CD8-positive, alpha-beta memory T cell (primary cell): ENCODE data around the gene SLC25A34. TPM values are rescaled to one million over a fixed set of nuclear protein-coding genes. Genes with fewer than 3 reads are reported as not detected.

Experiments
- CTCF ChIA-PET: fragments of 350-600 bp; sonication (Branson Sonifier 250); formaldehyde crosslinking; loops from one replicate; lab custom pipeline; 2021; ENCODE audit warnings: antibody characterized with exemption; lab: Charles Lee
- POLR2A ChIA-PET: fragments of 350-600 bp; sonication (Branson Sonifier 250); formaldehyde crosslinking; loops from one replicate; lab custom pipeline; 2021; ENCODE audit warnings: antibody characterized with exemption; lab: Charles Lee
- DNase-seq, 5 donors: peaks; one replicate each; pipeline versions ENCODE4 v3.0.0 to v3.0.0-alpha.2; 2020 to 2022; ENCODE audit warnings: mixed read lengths in 1 of 5
- H3K27ac ChIP-seq: one replicate; pipeline ENCODE4 v1.7.0; 2013; ENCODE audit warnings: low read depth, mild to moderate bottlenecking, low read length, moderate library complexity
- H3K27me3 ChIP-seq: 2 replicates; pipeline ENCODE4 v1.7.0; 2013; ENCODE audit warnings: low read length, mild to moderate bottlenecking; ENCODE audit not compliant: insufficient read depth, poor library complexity, severe bottlenecking
- H3K36me3 ChIP-seq: 2 replicates; pipeline ENCODE4 v1.7.0; 2013; ENCODE audit warnings: mild to moderate bottlenecking, low read length, moderate library complexity; ENCODE audit not compliant: insufficient read depth
- H3K4me1 ChIP-seq: 2 replicates; pipeline ENCODE4 v1.7.0; 2013; ENCODE audit warnings: mild to moderate bottlenecking, low read length, moderate library complexity; ENCODE audit not compliant: insufficient read depth
- H3K4me3 ChIP-seq: 2 replicates; pipeline ENCODE4 v1.7.0; 2013; ENCODE audit warnings: mild to moderate bottlenecking, low read length
- H3K9me3 ChIP-seq: 2 replicates; pipeline ENCODE4 v1.7.0; 2013; ENCODE audit warnings: mild to moderate bottlenecking, low read length
- H3K27ac Mint-ChIP-seq, 8 donors: one replicate each; pipeline ENCODE4 v1.8.0; 2020 to 2021; ENCODE audit warnings: mixed read lengths in 8 of 8, mild to moderate bottlenecking in 6 of 8, inconsistent platforms in 3 of 8, moderate library complexity in 3 of 8
- H3K27me3 Mint-ChIP-seq, 2 donors: one replicate each; pipeline ENCODE4 v1.8.0; 2020 to 2021; ENCODE audit warnings: mixed read lengths in 2 of 2, mild to moderate bottlenecking in 1 of 2, moderate library complexity in 1 of 2
- H3K36me3 Mint-ChIP-seq, 3 donors: one replicate each; pipeline ENCODE4 v1.8.0; 2020 to 2021; ENCODE audit warnings: mixed read lengths in 3 of 3, inconsistent platforms in 1 of 3, mild to moderate bottlenecking in 1 of 3
- H3K4me1 Mint-ChIP-seq, 3 donors: one replicate each; pipeline ENCODE4 v1.8.0; 2020 to 2021; ENCODE audit warnings: mixed read lengths in 3 of 3, inconsistent platforms in 1 of 3, mild to moderate bottlenecking in 1 of 3
- H3K4me3 Mint-ChIP-seq, 7 donors: one replicate each; pipeline ENCODE4 v1.8.0; 2020 to 2021; ENCODE audit warnings: mixed read lengths in 7 of 7, mild to moderate bottlenecking in 6 of 7, moderate library complexity in 4 of 7, inconsistent platforms in 2 of 7
- H3K9me3 Mint-ChIP-seq, 5 donors: one replicate each; pipeline ENCODE4 v1.8.0; 2020 to 2022; ENCODE audit warnings: mixed read lengths in 5 of 5, mild to moderate bottlenecking in 3 of 5, moderate library complexity in 2 of 5, inconsistent platforms in 1 of 5
- polyA plus RNA-seq: library from polyadenylated mRNA; unstranded; fragments of 300-500 nt; fragmentation: Illumina TruSeq; gene quantifications from one replicate; pipeline ENCODE4 v1.2.3, GENCODE V29; 2021
- total RNA-seq, 2 experiments: library from RNA; stranded (reverse); gene quantifications; one replicate each; pipeline ENCODE4 v1.2.3, GENCODE V29; 2021

SLC25A34 gene
- total and polyA plus RNA-seq, 3 experiments from 2014 or later = 0.15 to 0.94 (median 0.93) TPM

DNA sequence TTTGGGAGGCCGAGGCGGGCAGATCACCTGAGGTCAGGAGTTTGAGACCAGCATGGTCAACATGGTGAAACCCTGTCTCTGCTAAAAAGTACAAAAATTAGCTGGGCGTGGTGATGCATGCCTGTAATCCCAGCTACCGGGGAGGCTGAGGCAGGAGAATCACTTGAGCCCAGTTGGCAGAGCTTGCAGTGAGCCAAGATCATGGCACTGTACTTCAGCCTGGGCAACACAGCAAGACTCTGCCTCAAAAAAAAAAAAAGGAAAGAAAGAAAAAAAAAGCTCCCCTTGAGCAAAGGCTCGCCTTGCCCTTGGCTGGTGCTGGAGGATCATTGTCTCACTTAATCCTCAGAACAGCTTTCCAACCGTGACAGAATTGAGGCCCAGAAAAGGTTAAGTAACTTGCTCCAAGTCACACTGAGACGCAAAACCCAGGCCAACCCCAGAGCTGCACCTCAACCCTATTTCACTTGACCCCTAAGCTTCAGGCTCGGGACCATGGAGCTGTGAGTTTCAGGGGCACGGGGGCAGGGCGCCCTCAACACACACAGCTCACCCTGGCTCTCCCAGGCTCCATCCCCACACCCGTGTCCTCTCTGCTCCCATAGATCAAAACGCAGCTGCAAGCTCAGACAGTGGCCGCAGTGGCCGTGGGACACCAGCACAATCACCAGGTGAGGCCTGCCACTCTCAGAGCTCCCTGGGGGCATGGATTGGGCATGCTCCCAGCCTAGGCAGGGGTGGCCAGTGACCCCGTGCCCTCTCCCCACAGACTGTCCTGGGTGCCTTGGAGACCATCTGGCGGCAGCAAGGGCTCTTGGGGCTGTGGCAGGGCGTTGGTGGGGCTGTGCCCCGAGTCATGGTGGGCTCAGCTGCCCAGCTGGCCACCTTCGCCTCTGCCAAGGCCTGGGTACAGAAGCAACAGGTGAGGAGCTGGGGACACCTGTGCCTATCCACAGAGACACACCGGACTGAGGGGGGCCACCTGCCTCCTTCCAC lies 1.6 kb downstream of the SLC25A34 start:
- peaks cover 3 to 6% (median 6%) of the 10 kb centered on the region in 3 donors for H3K4me1 Mint-ChIP-seq
- no peaks in the 10 kb centered on the region for H3K27me3 Mint-ChIP-seq
- peak overlapping the region in 4 of 8 donors; percentile 3 to 83 (median 36) for H3K27ac Mint-ChIP-seq
- CTCF ChIA-PET = interaction anchor here (0.6 to 1.9 kb wide), 4 partner anchors 8 to 146 kb away, joined by 3 to 4 read pairs (median 4); no protein-coding TSS in a partner anchor
- POLR2A ChIA-PET = no interaction called here
- H3K9me3 Mint-ChIP-seq = no peaks in the 10 kb centered on the region
- DNase-seq = no peak
- peaks cover 0 to 21% (median 0%) of the 10 kb centered on the region in 3 donors for H3K36me3 Mint-ChIP-seq
- H3K4me3 Mint-ChIP-seq = no peak overlapping the region
- Histone ChIP-seq H3K4me1 (peaks cover 5% of the 10 kb centered on the region), H3K27ac (no peak overlapping the region), H3K27me3 (no peaks in the 10 kb centered on the region), H3K36me3 (no peaks in the 10 kb centered on the region), H3K4me3 (no peak overlapping the region), H3K9me3 (no peaks in the 10 kb centered on the region)

DNA sequence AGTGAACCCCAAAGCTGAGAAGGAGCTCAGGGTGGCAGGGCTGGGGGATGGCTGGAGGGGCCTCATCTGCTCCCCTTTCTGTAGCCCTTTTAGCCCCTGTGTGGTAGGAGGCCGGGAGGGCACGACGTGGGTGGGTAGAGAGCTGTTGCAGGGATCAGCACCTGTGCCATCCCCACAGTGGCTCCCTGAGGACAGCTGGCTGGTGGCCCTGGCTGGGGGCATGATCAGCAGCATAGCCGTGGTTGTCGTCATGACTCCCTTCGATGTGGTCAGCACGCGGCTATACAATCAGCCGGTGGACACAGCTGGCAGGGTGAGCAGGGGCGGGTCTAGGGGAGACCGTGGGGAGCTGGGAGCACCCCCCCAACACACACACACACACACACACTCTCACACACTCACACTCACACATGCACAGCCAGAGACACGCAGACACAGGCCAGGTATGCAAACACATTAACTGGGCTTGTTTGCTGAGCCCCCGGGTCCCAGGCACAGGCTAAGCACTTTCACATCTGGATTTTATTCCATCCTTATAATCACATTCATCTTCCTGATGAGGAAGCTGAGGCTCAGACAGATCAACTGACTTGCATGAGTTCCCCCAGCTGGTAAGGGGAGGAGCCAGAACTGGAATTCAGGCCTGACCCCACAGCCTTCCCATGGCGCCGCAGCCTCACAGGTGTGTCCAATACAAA lies 2.5 kb downstream of the SLC25A34 start:
- H3K4me1 Mint-ChIP-seq = peaks cover 3 to 6% (median 6%) of the 10 kb centered on the region in 3 donors
- H3K36me3 Mint-ChIP-seq = peaks cover 0 to 11% (median 0%) of the 10 kb centered on the region in 3 donors
- no peaks in the 10 kb centered on the region for H3K27me3 ChIP-seq
- no peak overlapping the region for H3K27ac ChIP-seq
- no peak for DNase-seq
- ChIA-PET POLR2A (no interaction called here), CTCF (interaction anchor here (1.2 to 1.9 kb wide), 2 partner anchors 17 to 147 kb away, joined by 3 to 4 read pairs; no protein-coding TSS in a partner anchor)
- no peak overlapping the region for H3K4me3 Mint-ChIP-seq
- no peaks in the 10 kb centered on the region for H3K36me3 ChIP-seq
- no peaks in the 10 kb centered on the region for H3K9me3 ChIP-seq
- no peak overlapping the region for H3K4me3 ChIP-seq
- no peaks in the 10 kb centered on the region for H3K9me3 Mint-ChIP-seq
- H3K27me3 Mint-ChIP-seq = no peaks in the 10 kb centered on the region
- peak overlapping the region in 1 of 8 donors; percentile 54 for H3K27ac Mint-ChIP-seq
- H3K4me1 ChIP-seq = peaks cover 5% of the 10 kb centered on the region

DNA sequence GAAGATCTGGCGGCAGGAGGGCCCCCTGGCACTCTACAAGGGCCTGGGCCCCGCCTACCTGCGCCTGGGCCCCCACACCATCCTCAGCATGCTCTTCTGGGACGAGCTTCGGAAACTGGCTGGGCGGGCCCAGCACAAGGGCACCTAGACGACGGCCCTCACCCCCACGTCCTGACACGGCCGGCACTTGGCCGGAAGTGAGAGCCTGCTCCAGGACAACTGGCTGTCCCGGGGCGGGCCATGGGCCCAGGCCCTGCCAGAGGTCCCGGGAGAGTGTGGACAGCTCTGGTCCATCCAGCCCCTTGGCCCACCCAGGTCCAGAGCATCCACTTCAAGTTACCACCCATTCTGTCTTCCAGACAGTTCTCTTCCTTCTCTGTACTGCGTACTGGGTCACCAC lies 3.2 kb downstream of the SLC25A34 start:
- no peaks in the 10 kb centered on the region for H3K27me3 Mint-ChIP-seq
- no peak overlapping the region for H3K4me3 Mint-ChIP-seq
- peaks cover 0 to 5% (median 0%) of the 10 kb centered on the region in 3 donors for H3K36me3 Mint-ChIP-seq
- no peak for DNase-seq
- H3K27ac Mint-ChIP-seq = peak overlapping the region in 2 of 8 donors; percentile 42 to 90
- no peaks in the 10 kb centered on the region for H3K36me3 ChIP-seq
- H3K9me3 ChIP-seq = no peaks in the 10 kb centered on the region
- H3K27me3 ChIP-seq = no peaks in the 10 kb centered on the region
- CTCF ChIA-PET = interaction anchor here (1.9 kb wide), 1 partner anchor 18 kb away, joined by 4 read pairs; no protein-coding TSS in a partner anchor
- no peak overlapping the region for H3K4me3 ChIP-seq
- peaks cover 3 to 6% (median 6%) of the 10 kb centered on the region in 3 donors for H3K4me1 Mint-ChIP-seq
- POLR2A ChIA-PET = no interaction called here
- H3K4me1 ChIP-seq = peaks cover 5% of the 10 kb centered on the region
- no peaks in the 10 kb centered on the region for H3K9me3 Mint-ChIP-seq
- no peak overlapping the region for H3K27ac ChIP-seq

GRCh38 chr1:15739745-15740144 lies 3.7 kb downstream of the SLC25A34 start:
- Histone ChIP-seq H3K4me1 (peaks cover 5% of the 10 kb centered on the region), H3K27ac (no peak overlapping the region), H3K27me3 (no peaks in the 10 kb centered on the region), H3K9me3 (no peaks in the 10 kb centered on the region), H3K4me3 (no peak overlapping the region), H3K36me3 (no peaks in the 10 kb centered on the region)
- POLR2A ChIA-PET = no interaction called here
- Mint-ChIP-seq H3K36me3 (peaks cover 0 to under 1% (median 0%) of the 10 kb centered on the region in 3 donors), H3K27me3 (no peaks in the 10 kb centered on the region), H3K27ac (peak overlapping the region in 4 of 8 donors; percentile 42 to 90 (median 71)), H3K9me3 (no peaks in the 10 kb centered on the region), H3K4me1 (peaks cover 3 to 6% (median 6%) of the 10 kb centered on the region in 3 donors), H3K4me3 (no peak overlapping the region)
- CTCF ChIA-PET = interaction anchor here (1.7 to 3.4 kb wide), 4 partner anchors 18 to 145 kb away, joined by 4 to 23 read pairs (median 6); no protein-coding TSS in a partner anchor
- no peak for DNase-seq

DNA sequence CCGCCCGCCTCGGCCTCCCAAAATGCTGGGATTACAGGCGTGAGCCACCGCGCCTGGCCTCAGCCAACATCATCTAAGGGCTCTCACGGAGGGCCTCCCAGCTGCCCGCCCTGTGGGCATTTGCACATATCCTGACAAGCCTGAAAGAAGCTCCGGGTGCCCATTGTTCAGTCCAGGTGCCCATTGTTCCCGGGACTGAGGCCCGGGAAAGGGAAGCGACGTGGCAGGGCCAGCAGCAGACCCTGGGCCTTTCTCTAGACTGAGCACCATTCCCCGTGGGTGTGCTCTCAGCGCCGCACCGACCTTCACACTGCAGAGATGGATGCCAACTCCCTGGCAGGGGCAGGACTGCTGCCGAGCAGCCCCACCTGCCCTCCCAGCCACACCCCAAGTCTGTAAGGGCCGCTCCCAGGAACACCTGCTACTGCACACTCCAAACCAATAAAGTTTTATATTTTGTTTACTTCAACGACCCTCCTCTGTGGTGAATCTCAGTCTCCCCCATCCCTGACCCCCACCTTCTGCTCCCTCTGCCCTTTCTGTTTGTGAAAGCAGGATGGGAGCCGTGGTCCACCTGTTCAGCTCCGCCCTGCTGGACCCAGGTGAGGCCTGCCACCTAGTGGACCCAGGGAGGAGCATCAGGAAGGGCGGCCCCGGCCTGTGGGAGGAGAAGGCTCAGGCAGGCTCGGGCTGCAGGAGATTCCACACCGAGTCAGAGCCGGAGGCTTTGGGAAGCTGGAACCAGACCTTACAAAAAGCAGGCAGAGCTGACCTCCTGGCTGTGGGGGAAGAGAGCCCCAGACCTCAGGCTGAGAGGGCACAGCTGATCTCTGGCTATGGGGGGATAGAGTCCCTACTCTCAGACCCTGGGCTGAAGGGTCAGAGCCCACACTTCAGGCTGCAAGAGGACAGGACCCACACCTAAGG lies 5.1 kb downstream of the SLC25A34 start:
- Histone ChIP-seq H3K27me3 (no peaks in the 10 kb centered on the region), H3K27ac (no peak overlapping the region), H3K4me1 (peaks cover 5% of the 10 kb centered on the region), H3K4me3 (no peak overlapping the region), H3K9me3 (no peaks in the 10 kb centered on the region), H3K36me3 (no peaks in the 10 kb centered on the region)
- peak overlapping the region in 1 of 8 donors; percentile 23 for H3K27ac Mint-ChIP-seq
- no peaks in the 10 kb centered on the region for H3K27me3 Mint-ChIP-seq
- H3K4me1 Mint-ChIP-seq = peaks cover 3 to 6% (median 6%) of the 10 kb centered on the region in 3 donors
- ChIA-PET CTCF (interaction anchor here (0.6 to 3.4 kb wide), 13 partner anchors 9 to 336 kb away, joined by 3 to 23 read pairs (median 3); no protein-coding TSS in a partner anchor), POLR2A (no interaction called here)
- DNase-seq = peak; percentile 19 to 75 (median 42)
- H3K36me3 Mint-ChIP-seq = no peaks in the 10 kb centered on the region
- H3K4me3 Mint-ChIP-seq = no peak overlapping the region
- H3K9me3 Mint-ChIP-seq = no peaks in the 10 kb centered on the region

GRCh38 chr1:15742339-15742801 lies 6.3 kb downstream of the SLC25A34 start, which contains the start of gene TMEM82:
TMEM82 (plus strand) TSS chr1:15742499; CDS start chr1:15742560, 61 bp downstream.
- Mint-ChIP-seq H3K4me3 (no peak within 1 kb of the TSS), H3K27ac (peak within 1 kb of the TSS in 1 of 8 donors; percentile 23), H3K36me3 (no peaks in the 10 kb centered on the region), H3K9me3 (no peaks in the 10 kb centered on the region), H3K4me1 (peaks cover 3 to 6% (median 6%) of the 10 kb centered on the region in 3 donors), H3K27me3 (no peaks in the 10 kb centered on the region)
- Histone ChIP-seq H3K27ac (no peak within 1 kb of the TSS), H3K27me3 (no peaks in the 10 kb centered on the region), H3K36me3 (no peaks in the 10 kb centered on the region), H3K4me3 (no peak within 1 kb of the TSS), H3K9me3 (no peaks in the 10 kb centered on the region), H3K4me1 (peaks cover 5% of the 10 kb centered on the region)
- ChIA-PET POLR2A (no interaction called here), CTCF (interaction anchor here (0.6 to 3.4 kb wide), 3 partner anchors 108 to 337 kb away, joined by 3 to 23 read pairs (median 4); no protein-coding TSS in a partner anchor)
- DNase-seq = no peak
